Ishikawa (cell line): Measurements from ENCODE around the gene ARID2.

Experiments
- CEBPB ChIP-seq: IDR thresholded peaks from 2 replicates; pipeline ENCODE4 v1.6.1; 2012
- CREB1 ChIP-seq: IDR thresholded peaks from 2 replicates; pipeline ENCODE4 v1.6.1; 2012; ENCODE audit warnings: low read depth
- EGR1 ChIP-seq: IDR thresholded peaks from 2 replicates; pipeline ENCODE4 v1.6.1; 2012
- EP300 ChIP-seq: IDR thresholded peaks from 2 replicates; pipeline ENCODE4 v1.6.1; 2012; ENCODE audit warnings: borderline replicate concordance
- FOXM1 ChIP-seq: IDR thresholded peaks from 2 replicates; pipeline ENCODE4 v1.6.1; 2012; ENCODE audit warnings: low read depth, borderline replicate concordance
- MAX ChIP-seq: IDR thresholded peaks from 2 replicates; pipeline ENCODE4 v1.6.1; 2012
- NFIC ChIP-seq: IDR thresholded peaks from 2 replicates; pipeline ENCODE4 v1.6.1; 2012
- RAD21 ChIP-seq: IDR thresholded peaks from 2 replicates; pipeline ENCODE4 v1.6.1; 2012; ENCODE audit warnings: low read depth
- REST ChIP-seq: IDR thresholded peaks from 2 replicates; pipeline ENCODE4 v1.6.1; 2012; ENCODE audit warnings: low read depth, mild to moderate bottlenecking
- TAF1 ChIP-seq: IDR thresholded peaks from 2 replicates; pipeline ENCODE4 v1.6.1; 2012; ENCODE audit warnings: low read depth, mild to moderate bottlenecking
- TCF12 ChIP-seq: IDR thresholded peaks from 2 replicates; pipeline ENCODE4 v1.6.1; 2012; ENCODE audit warnings: low read depth
- TEAD4 ChIP-seq: IDR thresholded peaks from 2 replicates; pipeline ENCODE4 v1.6.1; 2012
- USF1 ChIP-seq: IDR thresholded peaks from 2 replicates; pipeline ENCODE4 v1.6.1; 2012
- YY1 ChIP-seq: IDR thresholded peaks from 2 replicates; pipeline ENCODE4 v1.6.1; 2012; ENCODE audit warnings: low read depth
- ZBTB7A ChIP-seq: IDR thresholded peaks from 2 replicates; pipeline ENCODE4 v1.6.1; 2012; ENCODE audit warnings: low read depth

ARID2 gene

GRCh38 chr12:45695035-45695434, 34.5 kb upstream of the ARID2 start:
- no peak for TF ChIP-seq TEAD4
- no peak for TF ChIP-seq RAD21
- no peak for TF ChIP-seq TAF1
- TF ChIP-seq CREB1: no peak
- TF ChIP-seq YY1: no peak
- TF ChIP-seq EP300: no peak

- TF ChIP-seq ZBTB7A: no peak
- no peak for TF ChIP-seq CEBPB
- no peak for TF ChIP-seq NFIC
- no peak for TF ChIP-seq EP300
- TF ChIP-seq USF1: no peak
- TF ChIP-seq TEAD4: no peak
- no peak for TF ChIP-seq YY1
- no peak for TF ChIP-seq FOXM1
These were observed 33.9 kb upstream of the ARID2 start for GRCh38 chr12:45695606-45696005.

GRCh38 chr12:45696049-45696448, 33.5 kb upstream of the ARID2 start:
- no peak for TF ChIP-seq USF1
- TF ChIP-seq REST: no peak
- TF ChIP-seq TEAD4: no peak
- no peak for TF ChIP-seq CREB1
- TF ChIP-seq CEBPB: no peak
- no peak for TF ChIP-seq RAD21
- no peak for TF ChIP-seq EP300
- TF ChIP-seq TCF12: no peak
- no peak for TF ChIP-seq ZBTB7A
- no peak for TF ChIP-seq FOXM1
- no peak for TF ChIP-seq MAX
- no peak for TF ChIP-seq EGR1
- TF ChIP-seq YY1: no peak
- no peak for TF ChIP-seq TAF1
- no peak for TF ChIP-seq NFIC

GRCh38 chr12:45697371-45697770, 32.1 kb upstream of the ARID2 start:
- no peak for TF ChIP-seq TEAD4

GRCh38 chr12:45701296-45701695, 28.2 kb upstream of the ARID2 start:
- TF ChIP-seq CEBPB (no peak), NFIC (peak; percentile 52)

GRCh38 chr12:45703942-45704341, 25.6 kb upstream of the ARID2 start:
- TF ChIP-seq ZBTB7A (no peak), TCF12 (no peak), CEBPB (no peak), TAF1 (no peak), REST (no peak), EP300 (no peak), TEAD4 (no peak), NFIC (no peak), RAD21 (no peak), MAX (no peak), FOXM1 (no peak), CREB1 (no peak), EGR1 (no peak)

- no peak for TF ChIP-seq CEBPB
- no peak for TF ChIP-seq CREB1
- TF ChIP-seq NFIC: no peak
- TF ChIP-seq REST: no peak
- no peak for TF ChIP-seq ZBTB7A
- no peak for TF ChIP-seq FOXM1
- no peak for TF ChIP-seq USF1
- no peak for TF ChIP-seq MAX
- TF ChIP-seq TEAD4: no peak
- TF ChIP-seq EP300: no peak
- no peak for TF ChIP-seq RAD21
- no peak for TF ChIP-seq TAF1
- TF ChIP-seq EGR1: no peak
- no peak for TF ChIP-seq TCF12
- TF ChIP-seq YY1: no peak
These were observed 24.5 kb upstream of the ARID2 start for GRCh38 chr12:45704968-45705367.
